ENCODE results near the gene ACAN. TPM values are rescaled to one million over a fixed set of nuclear protein-coding genes. Genes with fewer than 3 reads are reported as not detected.
"Not testable (repeated sequence)": the region's sequence is repeated elsewhere in the genome, so short reads cannot be mapped to it uniquely, and the experiment has no call there.

Gene ACAN
- total RNA-seq, 1 donor from 2014 or later, result not detected

DNA sequence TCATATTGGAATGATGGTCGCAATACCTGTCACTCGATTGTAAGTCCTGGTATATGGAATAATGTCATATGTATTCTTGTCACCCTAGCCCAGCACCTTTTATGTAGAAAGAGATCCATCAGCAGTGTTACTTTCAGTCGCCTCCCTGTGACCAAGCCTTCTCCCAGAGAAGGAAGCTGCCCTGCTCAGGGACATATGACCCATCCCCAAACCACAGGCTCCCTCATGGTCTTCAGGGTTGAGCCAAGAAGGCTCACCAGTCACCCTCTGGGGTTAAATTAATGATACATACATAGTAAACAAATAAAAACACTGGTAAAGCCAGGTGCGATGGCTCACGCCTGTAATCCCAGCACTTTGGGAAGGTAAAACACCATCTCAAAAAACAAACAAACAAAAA lies 114.5 kb downstream of the ACAN start:
- Histone ChIP-seq H3K27me3 (ENCODE audit: control insufficient read depth, insufficient read depth, low read length) (no peaks in the 10 kb centered on the region), H3K4me3 (ENCODE audit: low read depth, low read length) (no peak overlapping the region), H3K36me3 (ENCODE audit: control insufficient read depth, insufficient read depth, low read length) (no peaks in the 10 kb centered on the region)
- TF ChIP-seq, protein P1, sequence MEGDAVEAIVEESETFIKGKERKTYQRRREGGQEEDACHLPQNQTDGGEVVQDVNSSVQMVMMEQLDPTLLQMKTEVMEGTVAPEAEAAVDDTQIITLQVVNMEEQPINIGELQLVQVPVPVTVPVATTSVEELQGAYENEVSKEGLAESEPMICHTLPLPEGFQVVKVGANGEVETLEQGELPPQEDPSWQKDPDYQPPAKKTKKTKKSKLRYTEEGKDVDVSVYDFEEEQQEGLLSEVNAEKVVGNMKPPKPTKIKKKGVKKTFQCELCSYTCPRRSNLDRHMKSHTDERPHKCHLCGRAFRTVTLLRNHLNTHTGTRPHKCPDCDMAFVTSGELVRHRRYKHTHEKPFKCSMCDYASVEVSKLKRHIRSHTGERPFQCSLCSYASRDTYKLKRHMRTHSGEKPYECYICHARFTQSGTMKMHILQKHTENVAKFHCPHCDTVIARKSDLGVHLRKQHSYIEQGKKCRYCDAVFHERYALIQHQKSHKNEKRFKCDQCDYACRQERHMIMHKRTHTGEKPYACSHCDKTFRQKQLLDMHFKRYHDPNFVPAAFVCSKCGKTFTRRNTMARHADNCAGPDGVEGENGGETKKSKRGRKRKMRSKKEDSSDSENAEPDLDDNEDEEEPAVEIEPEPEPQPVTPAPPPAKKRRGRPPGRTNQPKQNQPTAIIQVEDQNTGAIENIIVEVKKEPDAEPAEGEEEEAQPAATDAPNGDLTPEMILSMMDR (IDR thresholded peaks at IDR 0.05; ENCODE audit: insufficient read depth, low read length, severe bottlenecking), result no peak
- no peak for DNase-seq (ENCODE audit: low read depth)
- FAIRE-seq, result no peak

DNA sequence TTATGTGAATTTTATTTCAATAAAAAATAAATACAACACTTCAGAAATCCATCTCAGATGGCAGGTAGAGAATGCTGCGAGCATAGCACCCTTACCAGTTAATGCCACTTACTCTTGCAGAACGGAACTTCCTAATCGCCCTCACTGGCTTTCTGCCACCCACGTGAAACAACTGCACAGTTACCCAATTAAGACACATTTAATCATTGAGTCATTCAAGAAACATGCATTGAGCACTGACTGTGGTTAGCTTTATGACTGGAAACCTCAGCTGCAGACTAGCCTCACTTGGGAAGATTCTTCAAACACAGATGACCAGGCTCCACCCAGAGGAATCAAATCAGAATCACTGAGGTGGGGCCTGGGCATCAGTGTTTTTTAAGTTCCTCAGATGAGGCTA lies 115.5 kb downstream of the ACAN start:
- DNase-seq (ENCODE audit: low read depth) (peak; percentile 99), FAIRE-seq (peak; percentile 98)
- H3K36me3 ChIP-seq (ENCODE audit: control insufficient read depth, insufficient read depth, low read length), result no peaks in the 10 kb centered on the region
- no peak overlapping the region for H3K4me3 ChIP-seq (ENCODE audit: low read depth, low read length)
- H3K27me3 ChIP-seq (ENCODE audit: control insufficient read depth, insufficient read depth, low read length), result no peaks in the 10 kb centered on the region
- TF ChIP-seq, protein P1 (IDR thresholded peaks at IDR 0.05; ENCODE audit: insufficient read depth, low read length, severe bottlenecking), result no peak

DNA sequence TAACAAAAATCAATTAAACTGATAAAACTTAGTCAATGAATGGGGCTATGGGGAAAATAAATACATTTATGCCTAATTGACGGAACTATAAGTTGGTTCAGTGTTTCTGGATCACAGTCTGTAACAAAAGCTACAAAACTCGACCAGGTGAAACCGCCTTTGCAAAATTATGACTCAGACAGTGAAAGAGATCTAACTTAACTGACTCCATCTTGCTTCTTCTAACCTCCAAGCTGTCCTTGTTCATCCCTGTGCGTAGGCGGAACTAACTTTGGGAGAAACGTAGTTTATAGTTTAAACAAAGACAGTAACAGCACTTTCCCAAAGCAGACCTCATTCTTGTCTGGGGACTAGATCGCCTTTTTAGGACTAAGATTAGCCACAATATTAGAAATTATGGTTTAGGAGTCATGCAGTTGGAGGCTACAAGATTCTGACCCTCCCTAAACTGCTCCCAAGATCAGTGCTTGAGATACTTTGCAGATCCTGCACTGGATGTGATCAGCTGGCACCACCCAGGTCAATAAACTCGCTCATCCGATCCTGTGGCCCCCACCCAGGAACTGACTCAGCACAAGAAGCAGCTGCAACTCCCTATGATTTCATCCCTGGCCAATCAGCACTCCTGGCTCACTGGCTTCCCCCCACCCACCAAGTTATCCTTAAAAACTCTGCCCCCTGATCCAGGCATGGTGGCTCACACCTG lies 117.1 kb downstream of the ACAN start:
- H3K4me3 ChIP-seq (ENCODE audit: low read depth, low read length), result no peak overlapping the region
- no peaks in the 10 kb centered on the region for H3K36me3 ChIP-seq (ENCODE audit: control insufficient read depth, insufficient read depth, low read length)
- TF ChIP-seq, protein P1 (IDR thresholded peaks at IDR 0.05; ENCODE audit: insufficient read depth, low read length, severe bottlenecking), result no peak
- FAIRE-seq (no peak), DNase-seq (ENCODE audit: low read depth) (peak; percentile 76)
- H3K27me3 ChIP-seq (ENCODE audit: control insufficient read depth, insufficient read depth, low read length), result no peaks in the 10 kb centered on the region

DNA sequence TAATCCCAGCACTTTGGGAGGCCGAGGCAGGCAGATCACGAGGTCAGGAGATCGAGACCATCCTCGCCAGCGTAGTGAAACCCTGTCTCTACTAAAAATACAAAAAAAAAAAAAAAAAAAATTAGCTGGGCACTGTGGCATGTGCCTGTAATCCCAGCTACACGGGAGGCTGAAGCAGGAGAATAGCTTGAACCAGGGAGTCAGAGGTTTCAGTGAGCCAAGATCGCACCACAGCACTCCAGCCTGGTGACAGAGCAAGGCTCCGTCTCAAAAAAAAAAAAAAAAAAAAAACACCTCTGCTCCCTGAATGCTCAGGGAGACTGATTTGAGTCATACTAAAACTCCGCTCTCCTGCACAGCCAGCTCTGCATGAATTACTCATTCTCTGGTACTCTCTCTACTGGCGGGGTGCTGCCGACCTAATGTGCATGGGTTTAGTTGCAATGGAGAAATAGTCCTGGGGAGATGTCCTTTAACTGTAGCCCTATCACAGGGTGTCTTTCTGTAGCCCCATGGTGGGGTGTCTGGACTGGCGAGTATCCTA lies 117.7 kb downstream of the ACAN start:
- not testable (repeated sequence) for FAIRE-seq; H3K27me3 ChIP-seq (ENCODE audit: control insufficient read depth, insufficient read depth, low read length); H3K36me3 ChIP-seq (ENCODE audit: control insufficient read depth, insufficient read depth, low read length); H3K4me3 ChIP-seq (ENCODE audit: low read depth, low read length)
- DNase-seq (ENCODE audit: low read depth), result peak; percentile 86

Other genes with a start within 250 kb of the ACAN start
- gene AEN, start 182.1 kb upstream of the ACAN start, total RNA-seq, result 31.7 and 48.4 TPM in 2 replicates
- 18.4 and 99.9 TPM in 2 replicates for gene ISG20, start 164.4 kb upstream of the ACAN start, total RNA-seq
- 1.1 and 1.7 TPM in 2 replicates for gene HAPLN3, start 92.1 kb downstream of the ACAN start, total RNA-seq
- gene MFGE8, start 109.9 kb downstream of the ACAN start, total RNA-seq, result 24.0 and 38.8 TPM in 2 replicates